NOMO-1 treated with DMSO at 0.1 percent for 48 hours (cell line): ENCODE data around the gene ESRRA.
"Not testable (repeated sequence)": the region's sequence is repeated elsewhere in the genome, so short reads cannot be mapped to it uniquely, and the experiment has no call there.

ENCODE experiments used
- DNase-seq: peaks from one replicate; lab custom pipeline; 2025; ENCODE audit not compliant: unreplicated experiment; lab: John Stamatoyannopoulos, UW

The ESRRA gene

GRCh38 chr11:64312947-64313346 lies 7.6 kb downstream of the ESRRA start:
- DNase-seq = no peak

- DNase-seq = no peak
Observed at GRCh38 chr11:64313491-64314145, 8.3 kb downstream of the ESRRA start.

DNA sequence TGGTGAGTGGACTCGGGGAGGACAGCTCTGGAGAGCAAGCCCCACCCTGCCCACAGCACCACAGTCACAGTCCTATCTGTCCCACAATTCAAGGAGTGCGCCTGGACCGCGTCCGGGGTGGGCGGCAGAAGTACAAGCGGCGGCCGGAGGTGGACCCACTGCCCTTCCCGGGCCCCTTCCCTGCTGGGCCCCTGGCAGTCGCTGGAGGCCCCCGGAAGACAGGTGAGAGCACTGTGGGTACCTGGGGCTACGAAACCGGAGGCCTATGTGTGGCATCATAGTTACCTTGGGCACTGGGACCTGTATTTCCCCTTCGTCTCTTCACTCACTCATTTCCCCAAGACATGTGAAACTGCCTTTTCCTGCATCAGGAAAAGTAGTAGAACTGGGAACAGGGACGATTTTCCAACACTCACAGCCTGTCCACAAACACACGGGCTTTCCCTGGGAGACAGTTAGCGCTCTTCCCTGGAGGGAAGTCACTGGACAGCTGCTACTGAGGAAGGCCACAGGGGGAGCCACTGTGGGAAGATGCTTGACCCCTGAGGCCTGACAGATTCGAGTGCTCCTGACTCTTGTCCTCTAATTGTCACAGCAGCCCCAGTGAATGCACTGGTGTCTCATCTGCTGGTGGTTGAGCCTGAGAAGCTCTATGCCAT lies 9.0 kb downstream of the ESRRA start:
- no peak for DNase-seq

- no peak for DNase-seq
Observed at GRCh38 chr11:64314805-64315561, 9.7 kb downstream of the ESRRA start.

GRCh38 chr11:64315667-64316526 lies 10.6 kb downstream of the ESRRA start:
- DNase-seq = not testable (repeated sequence)

DNA sequence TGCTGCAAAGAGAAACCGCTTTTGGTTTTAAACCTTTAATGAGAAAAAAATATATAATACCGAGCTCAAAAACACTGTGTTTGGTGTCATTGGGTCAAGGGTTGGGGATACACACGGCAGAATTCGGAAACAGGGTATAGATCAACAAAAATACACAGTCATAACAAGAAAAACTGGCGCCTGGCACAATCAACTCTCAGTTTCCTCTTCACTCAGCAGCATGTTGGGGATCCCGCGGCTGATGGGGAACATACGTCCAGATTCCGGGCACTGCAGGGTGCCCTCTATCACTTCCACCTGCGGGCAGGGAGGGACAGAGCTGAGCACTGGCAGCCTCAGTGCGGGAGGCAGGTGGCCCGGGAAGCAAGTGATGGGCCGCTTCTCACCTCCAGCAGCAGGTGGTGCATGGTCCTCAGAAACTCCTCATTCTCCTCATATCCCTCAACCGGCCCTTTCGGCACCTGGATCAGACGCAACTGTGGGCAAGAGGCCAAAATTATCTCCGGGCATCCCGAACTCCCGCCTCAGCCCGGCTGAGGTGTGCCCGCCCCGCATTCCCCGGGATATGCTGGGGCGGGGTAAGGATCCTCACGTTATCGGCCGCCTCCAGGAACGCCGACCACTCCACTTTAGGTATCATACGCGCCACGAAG lies 11.5 kb downstream of the ESRRA start:
- no peak for DNase-seq

- peak; percentile 98 for DNase-seq
Observed at GRCh38 chr11:64317325-64317960, 12.1 kb downstream of the ESRRA start, which contains the start of gene TRMT112. Gene TRMT112 (minus strand): TSS chr11:64317559. CDS start chr11:64317526, 33 bp downstream.

GRCh38 chr11:64317961-64318765 lies 12.8 kb downstream of the ESRRA start, which contains the start of gene PRDX5:
Gene PRDX5 (plus strand): TSS chr11:64318121. CDS start chr11:64318216, 95 bp downstream.
- peak; percentile 98 for DNase-seq

GRCh38 chr11:64318766-64319761 lies 13.7 kb downstream of the ESRRA start:
- peak; percentile 56 for DNase-seq

DNA sequence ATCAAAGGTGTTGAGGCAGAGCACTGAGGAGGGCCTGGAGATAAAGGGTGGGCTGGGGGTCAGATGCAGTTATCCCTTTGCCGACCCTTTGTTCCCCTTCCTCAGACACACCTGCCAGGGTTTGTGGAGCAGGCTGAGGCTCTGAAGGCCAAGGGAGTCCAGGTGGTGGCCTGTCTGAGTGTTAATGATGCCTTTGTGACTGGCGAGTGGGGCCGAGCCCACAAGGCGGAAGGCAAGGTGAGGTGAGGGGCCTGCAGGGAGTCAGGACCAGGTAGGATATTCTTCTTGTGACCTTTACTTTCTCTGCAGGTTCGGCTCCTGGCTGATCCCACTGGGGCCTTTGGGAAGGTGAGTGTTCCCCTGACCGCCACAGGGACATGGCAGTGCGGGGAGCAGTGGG lies 15.2 kb downstream of the ESRRA start:
- no peak for DNase-seq

DNA sequence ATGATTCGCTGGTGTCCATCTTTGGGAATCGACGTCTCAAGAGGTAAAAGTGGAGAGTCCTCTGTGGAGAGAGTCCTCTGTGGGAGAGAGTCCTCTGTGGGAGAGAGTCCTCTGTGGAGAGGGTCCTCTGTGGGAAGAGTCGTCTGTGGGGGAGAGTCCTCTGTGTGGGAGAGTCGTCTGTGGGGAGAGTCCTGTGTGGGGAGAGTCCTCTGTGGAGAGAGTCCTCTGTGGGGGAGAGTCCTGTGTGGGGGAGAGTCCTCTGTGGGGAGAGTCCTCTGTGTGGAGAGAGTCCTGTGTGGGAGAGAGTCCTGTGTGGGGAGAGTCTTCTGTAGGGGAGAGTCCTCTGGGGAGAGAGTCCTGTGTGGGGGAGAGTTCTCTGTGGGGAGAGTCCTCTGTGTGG lies 15.7 kb downstream of the ESRRA start:
- no peak for DNase-seq

- no peak for DNase-seq
Observed at GRCh38 chr11:64321533-64321932, 16.2 kb downstream of the ESRRA start.

- DNase-seq = no peak
Observed at GRCh38 chr11:64322925-64323260, 17.6 kb downstream of the ESRRA start.

DNA sequence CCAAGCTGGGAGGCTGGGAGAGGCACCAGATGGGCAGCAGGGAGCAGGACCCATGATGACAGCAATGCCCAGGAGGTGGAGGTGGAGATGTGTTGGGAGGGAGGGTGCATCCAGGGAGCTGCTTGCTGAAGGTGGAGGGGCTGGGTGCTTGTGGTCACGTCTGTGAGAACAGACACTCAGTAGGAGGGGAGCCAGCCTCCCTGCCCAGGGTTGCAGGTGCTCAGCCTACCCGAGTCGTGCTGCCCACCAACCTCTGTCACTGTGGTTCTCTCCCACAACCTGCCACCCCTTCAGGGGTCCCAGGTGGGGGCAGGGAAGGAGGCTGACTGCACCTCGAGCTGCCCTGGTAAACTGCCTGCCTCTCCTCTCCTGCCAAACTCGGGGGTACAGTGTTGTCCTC lies 18.0 kb downstream of the ESRRA start:
- DNase-seq = no peak

DNA sequence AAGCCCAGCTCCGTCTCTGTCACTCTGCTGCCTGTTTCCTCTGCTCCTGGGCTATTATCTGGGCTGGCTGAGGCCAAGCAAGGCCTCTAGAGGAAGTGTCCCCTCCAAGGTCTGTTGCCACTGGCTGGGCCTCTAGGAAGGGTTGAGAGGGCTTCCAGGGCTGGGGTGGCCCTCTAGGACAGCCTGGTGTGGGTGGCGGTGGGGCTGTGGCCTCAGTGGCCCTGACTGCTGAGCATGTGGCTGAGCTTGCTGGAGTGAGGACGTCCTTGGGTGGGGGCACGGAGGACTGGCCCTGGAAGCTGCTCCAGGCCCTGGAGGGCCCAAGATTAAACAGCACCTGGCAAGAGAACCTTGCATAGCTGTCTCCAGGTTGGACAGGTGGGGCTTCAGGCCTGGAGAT lies 18.7 kb downstream of the ESRRA start:
- not testable (repeated sequence) for DNase-seq

- DNase-seq = no peak
Observed at GRCh38 chr11:64324692-64325469, 19.6 kb downstream of the ESRRA start.

- DNase-seq = no peak
Observed at GRCh38 chr11:64327375-64327774, 22.1 kb downstream of the ESRRA start.
